ENCODE results near the gene RXFP4.
A peak's percentile ranks its signal among the peaks of the same experiment; 100 is the strongest.

Gene RXFP4

DNA sequence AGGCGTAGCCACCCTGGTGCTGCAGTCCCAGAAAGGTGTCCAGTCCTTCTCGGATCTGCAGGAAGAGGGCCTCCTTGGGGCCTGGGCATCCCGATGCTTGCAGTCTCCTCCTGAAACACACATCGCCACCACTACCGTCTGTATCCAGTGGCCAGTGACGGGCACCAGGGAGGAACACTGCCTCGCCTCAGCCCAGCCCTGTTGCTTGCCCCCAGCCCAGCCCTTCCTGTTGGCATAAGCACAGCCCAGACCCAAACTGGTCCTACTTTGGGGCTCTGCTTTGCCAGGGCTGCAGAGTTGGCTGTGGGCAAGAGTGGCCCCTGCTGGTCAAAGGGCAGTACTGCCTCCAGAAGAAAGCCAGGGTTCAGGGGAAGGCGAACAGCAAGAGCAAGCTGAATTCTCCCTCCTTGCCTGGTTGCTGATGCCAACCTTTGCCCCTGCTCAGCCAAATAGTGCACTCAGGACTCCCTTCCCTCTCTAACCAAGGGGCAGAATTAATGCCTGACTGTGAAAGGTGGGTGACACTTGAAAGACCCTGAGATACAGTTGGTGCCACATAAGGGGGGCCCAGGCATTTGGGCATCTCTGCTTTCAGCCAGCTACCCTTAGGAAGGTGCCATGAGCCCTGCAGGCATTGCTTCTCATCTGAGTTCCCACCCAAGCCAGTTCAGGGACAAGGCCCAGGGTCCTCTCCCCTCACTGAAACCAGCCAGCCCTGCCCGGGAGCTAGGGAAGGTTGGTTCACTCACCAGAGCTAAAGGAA is 48.0 kb downstream of the RXFP4 start:
- TF ChIP-seq, protein P1, sequence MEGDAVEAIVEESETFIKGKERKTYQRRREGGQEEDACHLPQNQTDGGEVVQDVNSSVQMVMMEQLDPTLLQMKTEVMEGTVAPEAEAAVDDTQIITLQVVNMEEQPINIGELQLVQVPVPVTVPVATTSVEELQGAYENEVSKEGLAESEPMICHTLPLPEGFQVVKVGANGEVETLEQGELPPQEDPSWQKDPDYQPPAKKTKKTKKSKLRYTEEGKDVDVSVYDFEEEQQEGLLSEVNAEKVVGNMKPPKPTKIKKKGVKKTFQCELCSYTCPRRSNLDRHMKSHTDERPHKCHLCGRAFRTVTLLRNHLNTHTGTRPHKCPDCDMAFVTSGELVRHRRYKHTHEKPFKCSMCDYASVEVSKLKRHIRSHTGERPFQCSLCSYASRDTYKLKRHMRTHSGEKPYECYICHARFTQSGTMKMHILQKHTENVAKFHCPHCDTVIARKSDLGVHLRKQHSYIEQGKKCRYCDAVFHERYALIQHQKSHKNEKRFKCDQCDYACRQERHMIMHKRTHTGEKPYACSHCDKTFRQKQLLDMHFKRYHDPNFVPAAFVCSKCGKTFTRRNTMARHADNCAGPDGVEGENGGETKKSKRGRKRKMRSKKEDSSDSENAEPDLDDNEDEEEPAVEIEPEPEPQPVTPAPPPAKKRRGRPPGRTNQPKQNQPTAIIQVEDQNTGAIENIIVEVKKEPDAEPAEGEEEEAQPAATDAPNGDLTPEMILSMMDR (IDR thresholded peaks at IDR 0.05; ENCODE audit: extremely low read depth, missing control alignments): peak; percentile 99
- DNase-seq (ENCODE audit: low spot score): peak; percentile 74

DNA sequence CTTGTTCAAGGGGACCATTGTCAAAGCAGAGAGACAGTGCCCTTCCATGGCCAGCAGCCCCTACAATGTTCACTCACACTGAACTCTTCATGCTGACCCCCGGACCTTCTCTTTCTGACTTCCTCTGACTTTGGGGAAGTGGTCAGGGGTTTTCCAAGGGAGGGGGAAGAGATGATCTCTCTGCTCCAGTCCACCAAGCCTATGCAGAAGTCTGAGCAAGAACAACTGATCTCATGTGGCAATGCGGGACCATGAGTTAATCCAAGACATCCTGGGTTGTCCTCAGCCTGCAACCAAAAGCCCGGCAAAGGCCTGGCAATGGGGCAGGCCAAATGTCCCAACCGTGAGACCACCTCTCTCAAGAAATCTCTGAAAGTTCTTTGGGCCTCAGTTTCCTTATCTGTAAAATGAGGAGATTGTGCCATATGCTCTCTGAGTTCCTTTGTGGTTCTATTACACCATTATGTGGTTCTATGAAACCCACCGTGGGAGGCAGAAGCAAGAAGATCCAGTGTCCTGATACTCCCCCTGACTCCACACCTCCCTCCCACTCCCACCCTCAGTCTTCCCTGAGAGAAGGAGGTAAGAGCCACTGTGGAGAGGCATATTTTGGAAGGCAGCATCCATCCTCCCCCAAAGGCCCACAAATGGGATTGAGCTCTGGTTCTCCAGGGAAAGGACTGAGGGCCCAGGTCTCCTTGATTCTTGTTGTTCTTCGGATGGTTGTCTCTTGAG is 48.7 kb downstream of the RXFP4 start:
- peak; percentile 51 for DNase-seq (ENCODE audit: low spot score)

More for the DNA sequence above, 48.7 kb downstream of the RXFP4 start:
- TF ChIP-seq, protein P1 (IDR thresholded peaks at IDR 0.05; ENCODE audit: extremely low read depth, missing control alignments): no peak

Data from GM20000 (cell line).